Measurements from ENCODE around the gene CLDN6.

CLDN6 gene

DNA sequence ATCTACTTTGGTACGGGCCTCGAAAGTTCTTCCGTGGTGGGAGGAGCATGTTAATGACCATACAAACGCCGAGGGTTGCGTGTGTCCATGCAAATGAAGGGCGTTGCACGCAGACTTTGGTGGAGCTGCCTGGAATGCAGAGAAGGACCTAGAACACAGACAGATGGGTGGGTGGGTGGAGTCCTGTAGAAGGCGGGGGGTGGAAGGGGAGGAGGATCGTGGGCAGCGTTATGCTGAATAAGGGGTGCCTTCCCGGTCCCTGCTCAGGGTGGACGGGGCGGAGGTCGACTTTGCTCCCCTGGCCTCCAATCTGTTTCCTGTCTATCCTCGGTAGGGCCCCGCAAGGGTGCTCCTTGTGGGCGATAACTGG, 49.6 kb downstream of the CLDN6 start:
- DNase-seq: peak; percentile 1

DNA sequence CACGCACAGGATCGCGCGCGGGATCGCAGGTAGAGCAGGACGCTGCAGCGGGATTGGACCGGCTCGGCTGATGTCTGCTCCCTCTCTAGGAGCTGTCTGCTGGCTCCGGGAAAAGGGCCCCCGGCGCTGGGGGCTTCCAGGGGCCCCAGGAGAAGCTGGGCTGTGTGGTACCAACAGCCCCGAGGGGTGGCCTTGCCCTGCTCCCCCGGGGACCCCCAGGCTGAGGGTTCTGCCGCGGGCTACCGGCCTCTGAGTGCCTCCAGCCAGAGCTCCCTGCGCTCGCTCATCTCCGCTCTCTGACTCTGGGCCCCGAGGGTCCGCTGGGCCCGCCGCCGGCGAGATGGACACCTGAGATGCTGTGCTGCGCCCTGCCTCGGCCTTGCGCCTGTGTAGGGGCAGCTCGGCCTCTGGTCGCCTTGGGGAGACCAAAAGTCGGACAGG, 50.2 kb downstream of the CLDN6 start:
- no peak for DNase-seq

DNA sequence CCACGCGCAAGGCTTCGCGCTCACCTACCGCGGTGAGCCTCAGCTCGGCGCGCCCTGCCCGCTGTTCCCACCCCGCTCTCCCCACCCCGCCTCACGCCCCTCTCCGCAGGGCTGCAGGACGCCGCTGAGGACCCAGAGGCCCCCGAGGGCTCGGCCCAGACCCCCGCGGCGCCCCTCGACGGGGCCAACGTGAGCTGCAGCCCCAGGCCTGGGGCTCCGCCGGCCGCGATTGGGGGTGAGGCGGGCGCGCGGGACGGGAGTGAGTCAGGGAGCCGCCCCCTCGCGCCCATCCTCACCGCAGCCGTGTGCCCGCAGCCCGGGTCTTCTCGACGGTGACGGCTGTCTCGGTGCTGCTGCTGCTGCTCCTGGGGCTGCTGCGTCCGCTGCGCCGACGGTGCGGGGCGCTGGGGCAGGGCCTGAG, 50.8 kb downstream of the CLDN6 start:
- DNase-seq: no peak

DNA sequence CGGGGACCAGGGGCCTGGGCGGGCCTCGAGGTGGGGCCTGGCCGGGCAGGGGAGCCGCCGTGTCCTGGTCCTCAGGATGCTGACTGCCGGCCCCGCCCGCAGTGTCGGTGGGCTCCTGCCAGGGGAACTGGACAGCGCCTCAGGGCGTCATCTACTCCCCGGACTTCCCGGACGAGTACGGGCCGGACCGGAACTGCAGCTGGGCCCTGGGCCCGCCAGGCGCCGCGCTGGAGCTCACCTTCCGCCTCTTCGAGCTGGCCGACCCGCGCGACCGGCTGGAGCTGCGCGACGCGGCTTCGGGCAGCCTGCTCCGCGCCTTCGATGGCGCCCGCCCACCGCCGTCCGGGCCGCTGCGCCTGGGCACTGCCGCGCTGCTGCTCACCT, 51.2 kb downstream of the CLDN6 start:
- DNase-seq: no peak

DNA sequence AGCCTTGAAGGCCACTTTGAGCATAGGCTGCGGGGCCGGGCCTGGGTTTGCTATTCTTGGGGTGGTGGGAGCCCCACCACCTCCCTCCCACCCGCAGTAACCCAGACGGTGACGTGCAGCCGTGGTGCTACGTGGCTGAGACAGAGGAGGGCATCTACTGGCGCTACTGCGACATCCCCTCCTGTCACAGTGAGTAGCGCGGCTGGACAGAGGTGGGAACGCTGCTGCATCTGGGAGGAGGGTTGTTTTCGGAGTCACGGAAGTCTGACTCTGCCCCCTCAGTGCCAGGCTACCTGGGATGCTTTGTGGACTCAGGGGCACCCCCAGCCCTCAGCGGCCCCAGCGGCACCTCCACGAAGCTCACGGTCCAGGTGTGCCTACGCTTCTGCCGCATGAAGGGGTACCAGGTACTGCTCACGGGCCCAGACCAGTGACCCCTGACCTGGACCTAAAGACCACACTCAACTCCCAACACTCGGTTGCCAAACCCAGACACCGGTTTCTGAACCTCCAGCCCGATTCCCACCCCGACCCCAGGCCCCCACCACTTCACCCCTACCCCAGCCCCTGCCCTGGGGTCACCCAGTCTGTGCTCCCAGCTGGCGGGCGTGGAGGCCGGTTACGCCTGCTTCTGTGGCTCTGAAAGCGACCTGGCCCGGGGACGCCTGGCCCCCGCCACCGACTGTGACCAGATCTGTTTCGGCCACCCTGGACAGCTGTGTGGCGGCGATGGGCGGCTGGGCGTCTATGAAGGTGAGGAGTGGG, 51.8 kb downstream of the CLDN6 start:
- DNase-seq: no peak
